ENCODE data around the gene CTTNBP2NL.

Gene CTTNBP2NL

DNA sequence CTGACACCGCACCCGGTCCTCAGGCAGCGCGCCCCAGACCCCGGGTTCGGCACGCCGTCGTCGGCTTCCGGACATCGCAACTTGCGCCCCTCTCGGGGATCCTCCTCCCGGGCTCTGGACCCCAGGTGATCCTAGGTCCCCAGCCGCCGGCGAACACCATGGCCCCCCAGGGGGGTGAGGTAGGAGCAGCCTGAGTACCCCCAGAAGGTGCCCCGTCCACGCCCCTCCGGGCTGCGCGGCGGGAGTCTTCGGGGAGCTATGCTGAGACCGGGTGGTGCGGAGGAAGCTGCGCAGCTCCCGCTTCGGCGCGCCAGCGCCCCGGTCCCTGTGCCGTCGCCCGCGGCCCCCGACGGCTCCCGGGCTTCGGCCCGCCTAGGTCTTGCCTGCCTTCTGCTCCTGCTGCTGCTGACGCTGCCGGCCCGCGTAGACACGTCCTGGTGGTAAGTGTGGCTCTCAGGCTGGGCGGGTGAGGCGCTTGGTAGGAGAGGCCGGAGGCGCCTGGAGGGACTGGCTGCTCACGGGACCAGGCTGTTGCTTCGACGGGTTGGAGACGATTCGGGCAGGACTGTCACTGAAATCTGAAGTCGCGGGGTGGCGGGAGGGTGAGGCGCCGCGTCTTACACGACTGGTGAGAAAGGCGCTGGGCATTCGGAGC, 113.1 kb downstream of the CTTNBP2NL start:
- no peak for DNase-seq

DNA sequence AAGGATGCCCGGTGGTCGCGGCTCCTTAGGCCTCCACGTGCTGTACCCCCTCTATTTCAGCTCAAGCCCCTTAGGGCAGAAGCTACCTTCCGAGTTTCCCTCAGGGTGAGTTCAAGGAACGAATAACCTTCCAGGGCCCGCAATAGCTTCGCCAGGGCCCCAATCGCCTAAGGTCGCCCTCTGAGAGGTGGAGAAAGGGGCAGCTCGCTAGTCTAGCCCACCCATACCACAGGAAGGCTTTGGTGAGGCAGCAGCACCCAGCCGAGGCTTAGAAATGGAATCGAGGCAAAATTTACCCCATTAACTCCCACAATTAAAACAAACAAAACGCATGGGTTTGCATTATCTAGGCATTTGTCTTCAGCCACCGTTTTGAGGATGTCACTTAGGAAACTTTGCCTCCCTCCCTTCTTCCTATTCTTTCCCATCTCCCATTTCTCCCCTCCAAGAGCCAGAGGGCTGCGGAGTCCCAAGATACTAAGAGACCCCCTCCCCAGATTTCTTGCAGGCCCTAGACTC, 113.7 kb downstream of the CTTNBP2NL start:
- DNase-seq = no peak

DNA sequence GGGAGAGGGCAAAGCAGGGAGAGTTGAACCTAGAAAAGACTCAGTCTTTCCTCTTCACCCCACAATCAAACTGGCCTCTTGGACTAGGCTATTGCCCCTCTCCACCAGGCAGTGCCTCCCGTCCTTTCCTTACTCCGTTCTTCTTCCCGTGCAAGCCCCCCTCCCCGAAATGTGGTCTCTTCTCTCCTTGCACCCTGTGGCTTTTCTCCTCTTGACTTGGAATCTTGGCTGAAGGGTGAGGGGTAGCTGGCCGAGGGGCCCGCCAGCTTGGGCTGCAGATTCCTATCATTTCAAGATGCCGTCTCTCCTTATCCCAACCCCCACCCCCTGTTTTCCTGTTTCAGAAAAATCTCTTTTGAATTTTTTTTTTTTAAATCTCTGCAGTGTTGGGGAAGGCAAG, 114.3 kb downstream of the CTTNBP2NL start:
- DNase-seq = no peak
